Endothelial cell of umbilical vein (primary cell): ENCODE measurements around the gene SPEF1. TPM values are rescaled to one million over a fixed set of nuclear protein-coding genes. Genes with fewer than 3 reads are reported as not detected.

Source experiments
- BruUV-seq: library from RNA; stranded (reverse); fragments of 400-500 nt; replicated peaks from 2 replicates; lab custom pipeline; 2021; lab: Mats Ljungman, UMichigan
- CTCF ChIA-PET: fragments of 300-600, 350-600 bp; sonication (Branson Sonifier 250); formaldehyde crosslinking; loops from one replicate; lab custom pipeline; 2021; ENCODE audit warnings: antibody characterized with exemption, inconsistent platforms; lab: Charles Lee
- POLR2A ChIA-PET: fragments of 300-600, 350-600 bp; sonication (Branson Sonifier 250); formaldehyde crosslinking; loops from one replicate; lab custom pipeline; 2021; ENCODE audit warnings: antibody characterized with exemption, inconsistent platforms; lab: Charles Lee
- DNase-seq: peaks from one replicate; pipeline ENCODE4 v3.0.0-alpha.2; 2011; ENCODE audit warnings: low read depth, low spot score
- FAIRE-seq: peaks from 2 replicates; lab custom pipeline; 2011; peaks lifted over from hg19 to GRCh38; lab: Jason Lieb, UNC
- H2AFZ ChIP-seq: 2 replicates; pipeline ENCODE4 v1.6.0; 2012; ENCODE audit warnings: low read depth, low read length, control low read depth, inconsistent platforms
- H3K27ac ChIP-seq: 2 replicates; pipeline ENCODE4 v1.5.1; 2011; ENCODE audit warnings: low read depth, mild to moderate bottlenecking, control low read depth, low read length, moderate library complexity; ENCODE audit not compliant: insufficient read depth
- H3K27me3 ChIP-seq, 2 experiments: 2 replicates each; pipeline versions ENCODE4 v1.6.0 to v1.6.1; 2011; ENCODE audit warnings: low read length in 2 of 2, mixed read lengths in 1 of 2; ENCODE audit not compliant: control insufficient read depth in 2 of 2, insufficient read depth in 2 of 2
- H3K36me3 ChIP-seq, 2 experiments: 2 replicates in 1 of 2; 3 replicates in 1 of 2; pipeline ENCODE4 v1.5.1; 2011; ENCODE audit warnings: low read length in 2 of 2, mild to moderate bottlenecking in 1 of 2, moderate library complexity in 1 of 2; ENCODE audit not compliant: control insufficient read depth in 2 of 2, insufficient read depth in 2 of 2; ENCODE audit errors: extremely low read depth in 1 of 2
- H3K4me1 ChIP-seq: 3 replicates; pipeline ENCODE4 v1.5.1; 2011; ENCODE audit warnings: mild to moderate bottlenecking, low read length; ENCODE audit not compliant: control insufficient read depth, insufficient read depth; ENCODE audit errors: extremely low read depth
- H3K4me2 ChIP-seq: 2 replicates; pipeline ENCODE4 v1.6.1; 2011; ENCODE audit warnings: low read length, control low read depth, mixed read lengths; ENCODE audit not compliant: insufficient read depth
- H3K4me3 ChIP-seq, 3 experiments: fragments of 200-600 bp in 1 of 3; sonication (generic), shearing (Covaris generic) in 1 of 3; replicated peaks in 1 of 3; 2 replicates each; pipeline ENCODE4 v1.5.1; 2011 to 2016; ENCODE audit warnings: control low read depth in 3 of 3, low read length in 3 of 3, mild to moderate bottlenecking in 2 of 3, inconsistent platforms in 1 of 3, low read depth in 1 of 3, moderate library complexity in 1 of 3; ENCODE audit not compliant: insufficient read depth in 1 of 3
- H3K79me2 ChIP-seq: 2 replicates; pipeline ENCODE4 v1.6.0; 2012; ENCODE audit warnings: low read length, inconsistent platforms; ENCODE audit not compliant: control insufficient read depth, insufficient read depth
- H3K9ac ChIP-seq: replicated peaks from 2 replicates; pipeline ENCODE3; 2011; ENCODE audit warnings: low read length, control low read depth; ENCODE audit not compliant: insufficient read depth; ENCODE audit errors: extremely low read depth
- H3K9me1 ChIP-seq: replicated peaks from 3 replicates; pipeline ENCODE4 v1.6.0; 2011; ENCODE audit warnings: mild to moderate bottlenecking, low read length; ENCODE audit not compliant: control insufficient read depth, insufficient read depth; ENCODE audit errors: extremely low read depth
- H3K9me3 ChIP-seq: replicated peaks from 2 replicates; pipeline ENCODE4 v1.5.1; 2012; ENCODE audit warnings: low read length, inconsistent platforms; ENCODE audit not compliant: control insufficient read depth, insufficient read depth
- H4K20me1 ChIP-seq: replicated peaks from 2 replicates; pipeline ENCODE3; 2011; ENCODE audit warnings: mild to moderate bottlenecking, low read length; ENCODE audit not compliant: control insufficient read depth, insufficient read depth; ENCODE audit errors: extremely low read depth
- CTCF ChIP-seq, 2 donors: IDR thresholded peaks; 1 replicate in 1 of 2; 2 replicates in 1 of 2; pipeline ENCODE4 v1.5.1; 2011; ENCODE audit warnings: low read length in 2 of 2, mild to moderate bottlenecking in 2 of 2, moderate library complexity in 2 of 2, control low read depth in 1 of 2, inconsistent platforms in 1 of 2, low read depth in 1 of 2; ENCODE audit not compliant: insufficient read depth in 1 of 2; ENCODE audit errors: extremely low read depth in 1 of 2
- EZH2 ChIP-seq: IDR thresholded peaks from 2 replicates; pipeline ENCODE4 v1.6.1; 2012; ENCODE audit warnings: borderline replicate concordance, low read depth, mild to moderate bottlenecking, moderate library complexity, low read length, inconsistent platforms; ENCODE audit not compliant: severe bottlenecking
- FOS ChIP-seq: IDR thresholded peaks from 2 replicates; pipeline ENCODE4 v1.6.1; 2011; ENCODE audit warnings: mild to moderate bottlenecking, low read length, moderate library complexity, borderline replicate concordance; ENCODE audit not compliant: insufficient read depth
- GATA2 ChIP-seq: IDR thresholded peaks from 2 replicates; pipeline ENCODE4 v1.7.0; 2011; ENCODE audit warnings: low read depth, mild to moderate bottlenecking, moderate library complexity, mixed read lengths, low read length; ENCODE audit not compliant: insufficient read length, insufficient read depth
- JUN ChIP-seq: IDR thresholded peaks from 2 replicates; pipeline ENCODE4 v1.6.1; 2011; ENCODE audit warnings: borderline replicate concordance, low read depth; ENCODE audit not compliant: insufficient read length, insufficient read depth
- MAX ChIP-seq: IDR thresholded peaks from 2 replicates; pipeline ENCODE4 v1.6.1; 2011; ENCODE audit not compliant: insufficient read depth, insufficient read length
- MYC ChIP-seq: IDR thresholded peaks from one replicate; pipeline ENCODE4 v1.6.1; 2011; ENCODE audit warnings: mild to moderate bottlenecking, low read depth, low read length
- POLR2A ChIP-seq: IDR thresholded peaks from 2 replicates; pipeline ENCODE4 v1.6.1; 2012; ENCODE audit warnings: low read depth, mild to moderate bottlenecking, control low read depth, low read length
- POLR2AphosphoS5 ChIP-seq: IDR thresholded peaks from 2 replicates; pipeline ENCODE4 v1.6.1; 2012; ENCODE audit warnings: low read depth, mild to moderate bottlenecking, control low read depth, low read length, moderate library complexity; ENCODE audit not compliant: insufficient read depth
- dilution Hi-C: fragments of 300-500 bp; cut with MboI; formaldehyde crosslinking; loops from one replicate; pipeline ENCODE4 v1.15.0; 2019; ENCODE audit warnings: low sequenced_read_pairs; ENCODE audit not compliant: extremely low pct_ligation_motif_present
- intact Hi-C: fragments of 100-400 bp; cut with micrococcal nuclease; formaldehyde crosslinking; loops from one replicate; pipeline ENCODE4 v1.10.0; 2022
- polyA plus RNA-seq, 4 experiments: library from polyadenylated mRNA; depleted of rRNA in 3 of 4; stranded (reverse) in 3 of 4; unstranded in 1 of 4; fragments of >200 nt; gene quantifications; 2 replicates each; pipeline versions ENCODE4 v1.2.1 to v1.2.3, GENCODE V29; 2011 to 2012; ENCODE audit warnings: missing spikeins in 1 of 4
- total RNA-seq: library from RNA; stranded (reverse); gene quantifications from 2 replicates; pipeline ENCODE4 v1.2.3, GENCODE V29; 2021

The SPEF1 gene
- total and polyA plus RNA-seq, 2 donors (not counting 3 experiments of a cell fraction or from before 2014, with no cell fraction given), result 0.07 to 0.44 TPM

- Histone ChIP-seq H3K4me3 (no peak overlapping the region), H3K36me3 (peaks cover 0 to 9% of the 10 kb centered on the region in 2 experiments), H3K27me3 (no peaks in the 10 kb centered on the region), H2AFZ (no peak overlapping the region), H3K4me2 (no peak overlapping the region), H3K9me3 (no peaks in the 10 kb centered on the region), H3K9me1 (no peaks in the 10 kb centered on the region), H3K4me1 (no peaks in the 10 kb centered on the region), H3K27ac (no peak overlapping the region), H3K9ac (no peak overlapping the region), H4K20me1 (no peaks in the 10 kb centered on the region), H3K79me2 (no peaks in the 10 kb centered on the region)
- no TSS peak for BruUV-seq
- no peak for TF ChIP-seq JUN
- TF ChIP-seq POLR2A, result no peak
- no peak for TF ChIP-seq MYC
- TF ChIP-seq EZH2, result no peak
- no peak for TF ChIP-seq GATA2
- no peak for TF ChIP-seq CTCF (IDR thresholded peaks at IDR 0.05; ENCODE audit: extremely low read depth in 1 of 2, insufficient read depth in 1 of 2, low read depth in 1 of 2, low read length in 2 of 2)
- TF ChIP-seq MAX, result no peak
- TF ChIP-seq POLR2AphosphoS5, result no peak
- no peak for TF ChIP-seq FOS
- intact Hi-C loops (no loop called here), dilution Hi-C loops (no loop called here)
- FAIRE-seq, result no peak
- POLR2A ChIA-PET, result no interaction called here
- DNase-seq, result no peak
- CTCF ChIA-PET, result interaction anchor here (1.2 to 2.7 kb wide), 5 partner anchors 9 to 196 kb away, joined by 3 to 7 read pairs (median 4); partner anchors contain the start of gene ADISSP
Observed at GRCh38 chr20:3759316-3759823, 21.9 kb downstream of the SPEF1 start.
